H9 (cell line): ENCODE results near the gene ILK. TPM values are rescaled to one million over a fixed set of nuclear protein-coding genes. Genes with fewer than 3 reads are reported as not detected.

Experiments used
- DNase-seq: peaks from one replicate; pipeline ENCODE4 v3.0.0-alpha.2; 2017
- H2AFZ ChIP-seq: one replicate; pipeline ENCODE4 v1.6.1; 2013; ENCODE audit warnings: mild to moderate bottlenecking, low read length, control low read depth, moderate library complexity
- H2AK5ac ChIP-seq: 2 replicates; pipeline ENCODE4 v1.6.1; 2013; ENCODE audit warnings: low read length, control low read depth, mixed read lengths; ENCODE audit not compliant: insufficient read length
- H2BK120ac ChIP-seq: one replicate; pipeline ENCODE4 v1.6.1; 2013; ENCODE audit warnings: low read depth, mild to moderate bottlenecking, low read length, control low read depth, inconsistent platforms; ENCODE audit not compliant: poor library complexity, severe bottlenecking
- H2BK12ac ChIP-seq: 2 replicates; pipeline ENCODE4 v1.6.1; 2013; ENCODE audit warnings: low read length, control low read depth, mixed read lengths, low read depth; ENCODE audit not compliant: insufficient read length
- H2BK15ac ChIP-seq: 2 replicates; pipeline ENCODE4 v1.6.1; 2013; ENCODE audit warnings: low read depth, low read length, control low read depth
- H2BK20ac ChIP-seq: one replicate; pipeline ENCODE4 v1.6.1; 2013; ENCODE audit warnings: low read depth, mild to moderate bottlenecking, low read length, control low read depth, inconsistent platforms; ENCODE audit not compliant: poor library complexity, severe bottlenecking
- H2BK5ac ChIP-seq: 2 replicates; pipeline ENCODE4 v1.6.1; 2013; ENCODE audit warnings: low read length, control low read depth, mixed read lengths; ENCODE audit not compliant: insufficient read length
- H3K14ac ChIP-seq: 2 replicates; pipeline ENCODE4 v1.6.1; 2013; ENCODE audit warnings: low read length, control low read depth; ENCODE audit not compliant: insufficient read depth
- H3K18ac ChIP-seq: 2 replicates; pipeline ENCODE4 v1.6.1; 2013; ENCODE audit warnings: low read depth, mild to moderate bottlenecking, mixed read lengths, low read length, control low read depth; ENCODE audit not compliant: insufficient read length
- H3K23ac ChIP-seq: 2 replicates; pipeline ENCODE4 v1.6.1; 2013; ENCODE audit warnings: low read length, control low read depth, mixed read lengths, low read depth; ENCODE audit not compliant: insufficient read length
- H3K23me2 ChIP-seq: 2 replicates; pipeline ENCODE4 v1.6.1; 2013; ENCODE audit warnings: low read depth, mild to moderate bottlenecking, mixed read lengths, low read length, control low read depth; ENCODE audit not compliant: insufficient read length, poor library complexity, severe bottlenecking
- H3K27ac ChIP-seq: 2 replicates; pipeline ENCODE4 v1.5.1; 2013; ENCODE audit warnings: low read length, control low read depth, mixed read lengths, low read depth; ENCODE audit not compliant: insufficient read length
- H3K27me3 ChIP-seq: 2 replicates; pipeline ENCODE4 v1.6.1; 2013; ENCODE audit warnings: low read length, control low read depth, inconsistent platforms; ENCODE audit not compliant: insufficient read depth
- H3K4ac ChIP-seq: 2 replicates; pipeline ENCODE4 v1.6.1; 2013; ENCODE audit warnings: low read depth, mild to moderate bottlenecking, control low read depth, inconsistent platforms, low read length, moderate library complexity
- H3K4me1 ChIP-seq: 2 replicates; pipeline ENCODE4 v1.6.1; 2013; ENCODE audit warnings: low read length, control low read depth, inconsistent platforms; ENCODE audit not compliant: insufficient read depth
- H3K4me2 ChIP-seq: 2 replicates; pipeline ENCODE4 v1.6.1; 2013; ENCODE audit warnings: low read length, control low read depth, mixed read lengths; ENCODE audit not compliant: insufficient read length, insufficient read depth
- H3K56ac ChIP-seq: 2 replicates; pipeline ENCODE4 v1.6.1; 2013; ENCODE audit warnings: low read depth, mild to moderate bottlenecking, mixed read lengths, low read length, control low read depth; ENCODE audit not compliant: insufficient read length
- H3K79me1 ChIP-seq: 2 replicates; pipeline ENCODE4 v1.6.1; 2013; ENCODE audit warnings: low read depth, mild to moderate bottlenecking, moderate library complexity, low read length, control low read depth, inconsistent platforms; ENCODE audit not compliant: insufficient read depth, poor library complexity, severe bottlenecking
- H3K79me2 ChIP-seq: 2 replicates; pipeline ENCODE4 v1.6.1; 2013; ENCODE audit warnings: low read length, control low read depth, inconsistent platforms; ENCODE audit not compliant: insufficient read depth
- H3K9ac ChIP-seq: 2 replicates; pipeline ENCODE4 v1.6.1; 2013; ENCODE audit warnings: low read length, control low read depth, mixed read lengths; ENCODE audit not compliant: insufficient read length; ENCODE audit errors: extremely low read depth
- H3K9me3 ChIP-seq: one replicate; pipeline ENCODE4 v1.6.1; 2013; ENCODE audit warnings: low read depth, low read length, inconsistent platforms; ENCODE audit not compliant: control insufficient read depth
- H3T11ph ChIP-seq: one replicate; pipeline ENCODE4 v1.6.1; 2013; ENCODE audit warnings: mild to moderate bottlenecking, low read length, control low read depth, inconsistent platforms
- H4K20me1 ChIP-seq: one replicate; pipeline ENCODE4 v1.6.1; 2013; ENCODE audit not compliant: control insufficient read depth, insufficient read length, insufficient read depth
- H4K5ac ChIP-seq: 2 replicates; pipeline ENCODE4 v1.6.1; 2013; ENCODE audit warnings: low read depth, mild to moderate bottlenecking, mixed read lengths, low read length, control low read depth; ENCODE audit not compliant: insufficient read length
- H4K8ac ChIP-seq: replicated peaks from 2 replicates; pipeline ENCODE4 v1.6.1; 2013; ENCODE audit warnings: low read length, control low read depth, mixed read lengths, low read depth; ENCODE audit not compliant: insufficient read length
- H4K91ac ChIP-seq: 2 replicates; pipeline ENCODE4 v1.6.1; 2013; ENCODE audit warnings: low read depth, mild to moderate bottlenecking, moderate library complexity, mixed read lengths, low read length, control low read depth; ENCODE audit not compliant: insufficient read length
- H3K27ac Mint-ChIP-seq, 3 experiments: 2 replicates in 2 of 3; 3 replicates in 1 of 3; pipeline ENCODE4 v1.8.0; 2020 to 2021; ENCODE audit warnings: mixed read lengths in 3 of 3, mild to moderate bottlenecking in 1 of 3, moderate library complexity in 1 of 3
- H3K27me3 Mint-ChIP-seq: 2 replicates; pipeline ENCODE4 v1.8.0; 2021; ENCODE audit warnings: low read depth, mild to moderate bottlenecking, moderate library complexity, mixed read lengths
- H3K36me3 Mint-ChIP-seq, 3 experiments: 2 replicates in 2 of 3; 3 replicates in 1 of 3; pipeline ENCODE4 v1.8.0; 2020 to 2021; ENCODE audit warnings: low read depth in 3 of 3, mixed read lengths in 3 of 3; ENCODE audit not compliant: insufficient read depth in 1 of 3
- H3K4me1 Mint-ChIP-seq, 2 experiments: 2 replicates each; pipeline ENCODE4 v1.8.0; 2020; ENCODE audit warnings: mixed read lengths in 2 of 2
- H3K4me3 Mint-ChIP-seq, 2 experiments: 2 replicates in 1 of 2; 3 replicates in 1 of 2; pipeline ENCODE4 v1.8.0; 2020 to 2021; ENCODE audit warnings: mild to moderate bottlenecking in 2 of 2, mixed read lengths in 2 of 2, moderate library complexity in 1 of 2
- H3K9me3 Mint-ChIP-seq, 2 experiments: 2 replicates in 1 of 2; 3 replicates in 1 of 2; pipeline ENCODE4 v1.8.0; 2020; ENCODE audit warnings: mild to moderate bottlenecking in 2 of 2, mixed read lengths in 2 of 2, moderate library complexity in 1 of 2
- CTCF ChIP-seq: fragments of 200-600 bp; sonication (generic); conservative IDR thresholded peaks from 3 replicates; pipeline ENCODE4 v1.8.0; 2021; ENCODE audit warnings: antibody characterized with exemption, mild to moderate bottlenecking
- WGBS: extraction: QIAGEN DNeasy Blood & Tissue Kit; methylation state at CpG from one replicate; pipeline ENCODE4 v1.1.7; 2013; ENCODE audit warnings: missing lambda C conversion rate, low lambda C conversion rate, mixed read lengths; ENCODE audit not compliant: insufficient read length; ENCODE audit errors: extremely low coverage; 5-methylcytosine and 5-hydroxymethylcytosine counted together
- total RNA-seq: library from RNA; stranded (reverse); gene quantifications from 2 replicates; pipeline ENCODE4 v1.2.1, GENCODE V29; 2021

ILK gene
- total RNA-seq, 1 experiment from 2014 or later: 100 TPM

DNA sequence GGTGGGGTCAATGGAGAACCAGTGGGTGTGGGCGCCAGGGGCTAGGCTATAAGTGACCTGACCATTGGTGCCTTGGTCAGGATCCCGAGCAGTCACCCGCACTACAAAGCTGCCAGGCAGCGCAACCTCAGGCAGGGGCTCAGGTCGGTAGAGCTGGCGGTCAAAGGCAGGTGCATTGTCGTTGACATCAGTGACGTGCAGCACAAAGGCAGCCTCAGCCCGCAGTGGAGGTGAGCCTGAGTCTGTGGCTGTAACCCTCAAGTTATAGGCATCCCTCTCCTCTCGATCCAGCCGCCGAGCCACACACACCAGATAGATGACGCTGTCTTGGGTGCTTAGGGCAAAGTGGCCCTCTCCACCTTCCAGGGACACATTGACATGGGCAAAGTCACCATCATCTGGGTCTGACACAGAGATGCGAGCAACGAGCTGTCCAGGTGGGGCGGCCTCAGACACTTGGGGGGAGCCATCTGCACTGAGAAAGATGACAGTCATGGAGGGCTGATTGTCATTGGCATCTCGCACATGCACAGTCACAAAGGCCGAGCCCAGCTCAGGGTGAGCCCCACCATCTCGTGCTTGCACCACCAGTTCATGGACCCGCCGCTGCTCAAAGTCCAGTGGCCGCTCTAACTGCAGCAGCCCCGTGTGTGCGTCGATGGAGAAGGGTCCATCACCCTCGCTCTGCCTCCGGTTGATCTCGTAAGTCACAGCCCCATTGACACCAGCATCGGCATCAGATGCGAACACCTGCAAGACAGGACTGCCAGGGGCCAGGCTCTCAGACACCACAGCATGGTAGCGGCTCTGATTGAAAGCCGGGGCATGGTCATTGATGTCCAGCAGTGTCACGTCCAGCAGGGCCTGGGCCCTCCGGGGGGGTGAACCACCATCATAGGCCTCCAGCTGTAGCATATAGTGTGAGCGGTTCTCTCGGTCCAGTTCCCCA lies 36.7 kb downstream of the ILK start:
- WGBS: no CpG with 5 or more reads among the region's 36 CpGs
- no peaks in the 10 kb centered on the region for H3K36me3 Mint-ChIP-seq
- H2BK15ac ChIP-seq: no peak overlapping the region

More for the DNA sequence above, 36.7 kb downstream of the ILK start:
- no peak for TF ChIP-seq CTCF
- Histone ChIP-seq H3K23me2 (no peaks in the 10 kb centered on the region), H3K4me1 (no peaks in the 10 kb centered on the region), H2AK5ac (no peak overlapping the region), H4K91ac (no peak overlapping the region), H3K79me1 (no peaks in the 10 kb centered on the region), H2BK120ac (no peak overlapping the region), H3K14ac (no peak overlapping the region; the same call in 1 of the 2 replicates), H3K23ac (no peak overlapping the region), H3K27ac (no peak overlapping the region), H3K4me2 (no peak overlapping the region), H4K5ac (no peak overlapping the region), H4K8ac (no peak overlapping the region), H3K4ac (no peak overlapping the region), H2BK12ac (no peak overlapping the region), H3K9me3 (no peaks in the 10 kb centered on the region), H3K56ac (no peak overlapping the region), H3K9ac (no peak overlapping the region), H3K18ac (no peak overlapping the region), H3K27me3 (no peaks in the 10 kb centered on the region), H2AFZ (no peak overlapping the region), H4K20me1 (no peaks in the 10 kb centered on the region), H2BK20ac (no peak overlapping the region), H3K79me2 (no peaks in the 10 kb centered on the region), H2BK5ac (no peak overlapping the region), H3T11ph (no peak overlapping the region)
- Mint-ChIP-seq H3K4me3 (no peak overlapping the region), H3K4me1 (no peaks in the 10 kb centered on the region), H3K27me3 (0 out of 2 replicates have a peak, but pooled peaks cover 2% of the 10 kb centered on the region), H3K27ac (no peak overlapping the region), H3K9me3 (no peaks in the 10 kb centered on the region)
- DNase-seq: no peak
